GM19438 (cell line): ENCODE measurements around the gene CD276.

Source experiments
- ATAC-seq: cut with Tn5 transposase; IDR thresholded peaks from one replicate; pipeline ENCODE4 v1.9.1; 2021; ENCODE audit warnings: low read depth; ENCODE audit not compliant: unreplicated experiment

Gene CD276

GRCh38 chr15:73758461-73758860 lies 74.3 kb downstream of the CD276 start:
- no peak for ATAC-seq

- ATAC-seq, result no peak
These were observed 76.4 kb downstream of the CD276 start for GRCh38 chr15:73760330-73761329.

- no peak for ATAC-seq
These were observed 79.7 kb downstream of the CD276 start for GRCh38 chr15:73763931-73764330.
